HUES6 (cell line): ENCODE measurements around the gene DLK1.

Experiments
- H3K27ac ChIP-seq: 2 replicates; pipeline ENCODE4 v1.7.0; 2013; ENCODE audit warnings: low read depth, mild to moderate bottlenecking, low read length, inconsistent platforms
- H3K27me3 ChIP-seq: 2 replicates; pipeline ENCODE4 v1.6.1; 2013; ENCODE audit warnings: low read length; ENCODE audit not compliant: control insufficient read depth, insufficient read depth
- H3K36me3 ChIP-seq: 2 replicates; pipeline ENCODE4 v1.6.1; 2013; ENCODE audit warnings: low read length; ENCODE audit not compliant: control insufficient read depth, insufficient read depth
- H3K4me1 ChIP-seq: 2 replicates; pipeline ENCODE4 v1.6.1; 2013; ENCODE audit warnings: low read length; ENCODE audit not compliant: control insufficient read depth, insufficient read depth
- H3K4me3 ChIP-seq: 2 replicates; pipeline ENCODE4 v1.5.1; 2013; ENCODE audit warnings: low read depth, low read length
- H3K9ac ChIP-seq: one replicate; pipeline ENCODE4 v1.6.1; 2013; ENCODE audit warnings: mild to moderate bottlenecking, low read length
- H3K9me3 ChIP-seq: 2 replicates; pipeline ENCODE4 v1.6.1; 2013; ENCODE audit warnings: low read depth, low read length; ENCODE audit not compliant: control insufficient read depth, insufficient read depth

DLK1 gene

DNA sequence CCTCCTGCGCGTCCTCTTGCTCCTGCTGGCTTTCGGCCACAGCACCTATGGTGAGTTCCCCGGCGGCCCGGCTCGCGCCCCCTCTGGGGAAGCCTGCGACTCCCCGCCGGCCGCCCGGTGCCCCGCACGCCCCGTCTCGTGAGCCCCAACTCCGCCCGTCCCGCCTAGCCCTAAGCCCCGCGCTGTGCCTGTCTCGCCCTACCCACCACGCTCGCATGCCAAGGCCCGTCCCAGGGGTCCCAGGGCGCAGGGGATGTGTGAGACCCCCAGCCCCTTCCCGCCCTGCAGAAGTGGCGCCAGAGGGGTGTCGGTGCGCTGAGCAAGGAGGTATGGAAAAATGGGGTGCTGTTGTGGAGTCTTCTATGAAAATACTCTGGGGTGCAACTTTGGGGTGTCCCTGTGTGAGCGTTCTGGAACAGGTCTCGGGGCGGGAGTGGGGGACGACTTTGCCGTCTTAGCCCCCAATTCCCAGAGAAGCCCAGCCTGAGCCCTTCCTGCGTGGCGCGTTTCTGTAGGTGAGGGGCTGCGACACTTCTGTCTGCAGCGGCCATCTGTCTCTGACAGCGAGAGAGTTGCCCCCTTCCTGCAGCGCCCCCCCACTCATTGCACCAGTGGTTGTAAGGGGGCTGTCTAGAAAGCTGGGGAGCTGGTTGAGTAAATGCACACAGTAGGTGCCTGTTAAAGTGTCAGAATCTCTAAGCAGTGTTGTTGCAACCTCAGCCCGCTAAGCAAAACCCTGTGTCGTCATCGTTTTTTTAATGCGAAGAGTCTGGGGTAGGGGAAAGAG is 587 bp downstream of the DLK1 start:
- H3K27ac ChIP-seq = no peak overlapping the region
- H3K9me3 ChIP-seq = no peaks in the 10 kb centered on the region
- H3K36me3 ChIP-seq = no peaks in the 10 kb centered on the region
- H3K4me1 ChIP-seq = peaks cover 17% of the 10 kb centered on the region
- H3K9ac ChIP-seq = no peak overlapping the region
- peak overlapping the region; percentile 61 for H3K4me3 ChIP-seq
- peaks cover 81% of the 10 kb centered on the region for H3K27me3 ChIP-seq

DNA sequence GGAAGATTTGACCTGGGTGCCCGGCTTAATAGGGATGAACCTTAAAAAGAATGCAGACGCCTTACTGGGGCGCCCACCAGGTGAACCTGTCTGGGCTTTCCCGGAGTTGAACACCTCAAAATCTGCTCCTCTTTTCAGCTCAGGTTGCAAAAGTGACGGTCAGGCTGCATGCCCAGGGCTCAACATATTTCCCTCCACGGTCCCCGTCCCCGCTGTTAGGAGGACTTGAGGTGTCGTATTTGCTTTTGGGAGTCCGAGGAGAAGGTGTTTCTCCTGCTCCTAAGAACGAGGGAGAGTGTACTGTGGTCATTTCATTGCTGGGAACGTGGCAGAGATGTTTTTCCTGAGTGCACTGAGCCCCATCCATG is 1.2 kb downstream of the DLK1 start:
- H3K9me3 ChIP-seq = no peaks in the 10 kb centered on the region
- H3K27me3 ChIP-seq = peaks cover 75% of the 10 kb centered on the region
- H3K9ac ChIP-seq = no peak overlapping the region
- H3K4me1 ChIP-seq = peaks cover 15% of the 10 kb centered on the region
- H3K27ac ChIP-seq = no peak overlapping the region
- no peak overlapping the region for H3K4me3 ChIP-seq
- H3K36me3 ChIP-seq = no peaks in the 10 kb centered on the region

DNA sequence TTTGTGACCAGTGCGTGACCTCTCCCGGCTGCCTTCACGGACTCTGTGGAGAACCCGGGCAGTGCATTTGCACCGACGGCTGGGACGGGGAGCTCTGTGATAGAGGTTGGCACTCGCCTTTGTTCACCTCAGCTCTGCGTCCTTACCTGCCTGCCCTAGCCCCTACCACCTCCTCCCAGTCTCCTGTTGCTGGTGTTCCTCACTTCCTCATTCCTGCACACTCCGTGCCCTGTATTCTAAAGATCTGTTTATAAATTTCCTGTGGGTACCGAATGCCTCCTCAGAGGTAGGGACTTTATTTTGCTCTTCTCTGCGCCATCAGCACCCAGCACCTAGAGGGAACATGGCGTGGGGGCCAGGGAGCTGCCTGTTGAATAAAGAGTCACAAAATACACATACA is 2.3 kb downstream of the DLK1 start:
- peaks cover 10% of the 10 kb centered on the region for H3K4me1 ChIP-seq
- H3K4me3 ChIP-seq = no peak overlapping the region
- H3K36me3 ChIP-seq = no peaks in the 10 kb centered on the region
- no peak overlapping the region for H3K27ac ChIP-seq
- H3K9ac ChIP-seq = no peak overlapping the region
- H3K9me3 ChIP-seq = no peaks in the 10 kb centered on the region
- H3K27me3 ChIP-seq = peaks cover 65% of the 10 kb centered on the region

DNA sequence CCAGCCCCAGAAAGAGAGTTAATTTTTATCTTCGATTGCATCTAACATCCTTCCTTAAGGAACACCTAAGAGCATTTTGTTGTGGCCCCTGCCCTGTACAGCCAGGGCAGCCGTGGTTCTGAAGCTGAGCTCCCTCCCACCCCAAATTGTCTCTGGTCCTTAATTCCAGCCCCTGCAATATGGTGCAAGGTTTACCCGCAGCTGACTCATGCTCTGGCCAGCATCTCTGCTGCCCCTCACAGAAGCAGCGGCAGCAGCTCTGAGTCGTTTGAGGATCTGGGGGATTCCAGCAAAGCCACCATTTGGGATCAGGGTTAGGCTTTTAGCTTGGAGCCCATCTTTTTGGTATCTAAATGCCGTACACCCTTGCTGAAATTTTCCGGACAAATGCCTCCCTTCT is 3.3 kb downstream of the DLK1 start:
- H3K27ac ChIP-seq = no peak overlapping the region
- no peaks in the 10 kb centered on the region for H3K36me3 ChIP-seq
- no peak overlapping the region for H3K9ac ChIP-seq
- no peak overlapping the region for H3K4me3 ChIP-seq
- H3K9me3 ChIP-seq = no peaks in the 10 kb centered on the region
- H3K27me3 ChIP-seq = peaks cover 55% of the 10 kb centered on the region
- H3K4me1 ChIP-seq = peaks cover 10% of the 10 kb centered on the region

DNA sequence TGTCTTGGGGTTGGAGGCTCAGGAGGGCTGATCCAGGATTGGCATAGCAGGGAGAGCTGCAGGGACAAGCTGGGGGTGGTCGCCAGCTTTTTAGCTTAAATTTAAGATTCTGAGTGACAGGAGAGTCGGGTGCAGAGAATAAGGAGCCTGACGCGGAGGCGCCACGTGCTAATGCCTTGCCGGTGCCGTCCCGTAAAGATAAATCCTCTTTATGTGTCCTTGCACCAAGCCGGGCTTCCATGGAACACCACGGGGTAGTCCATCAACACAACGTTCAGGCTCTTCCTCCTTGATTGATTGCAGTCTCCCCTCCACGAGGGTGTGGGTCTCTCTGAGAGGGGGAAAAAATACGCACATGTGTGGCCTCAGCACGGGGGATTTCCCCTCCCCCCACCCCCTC is 3.9 kb downstream of the DLK1 start:
- no peaks in the 10 kb centered on the region for H3K9me3 ChIP-seq
- no peak overlapping the region for H3K4me3 ChIP-seq
- peaks cover 49% of the 10 kb centered on the region for H3K27me3 ChIP-seq
- H3K4me1 ChIP-seq = peaks cover 10% of the 10 kb centered on the region
- H3K9ac ChIP-seq = no peak overlapping the region
- no peak overlapping the region for H3K27ac ChIP-seq
- no peaks in the 10 kb centered on the region for H3K36me3 ChIP-seq

DNA sequence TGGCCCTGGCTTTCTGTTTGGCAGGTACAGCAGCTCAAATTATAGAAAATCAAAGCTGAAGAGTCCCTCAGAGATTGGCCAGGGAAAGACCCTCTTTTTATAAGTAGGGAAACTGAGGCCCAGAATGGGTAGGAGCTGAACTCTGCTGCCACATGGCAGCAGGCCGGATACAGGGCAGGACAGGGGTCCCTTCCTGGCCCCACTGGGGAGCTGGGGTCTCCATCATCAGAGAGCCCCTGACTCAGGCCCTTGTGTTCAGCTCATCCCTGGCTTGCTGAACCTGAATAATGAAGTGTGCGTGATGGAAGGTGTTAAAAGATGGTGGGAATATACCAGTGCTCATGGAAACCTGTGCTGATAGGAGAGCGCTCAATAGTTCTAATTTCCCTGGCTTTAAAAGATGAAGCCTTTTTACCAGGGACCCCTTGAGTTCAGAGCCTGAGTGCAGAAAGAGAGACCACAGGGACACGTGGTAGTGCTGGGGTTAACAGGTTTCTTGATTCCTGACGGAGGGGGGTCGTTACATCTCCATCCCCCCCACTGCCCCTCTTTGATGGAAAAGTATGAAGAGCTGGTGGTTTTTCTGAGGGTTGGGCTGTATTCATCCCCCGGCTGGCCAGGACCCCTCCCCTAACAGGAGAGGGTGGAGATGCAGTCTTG is 4.4 kb downstream of the DLK1 start:
- no peak overlapping the region for H3K27ac ChIP-seq
- peaks cover 44% of the 10 kb centered on the region for H3K27me3 ChIP-seq
- no peak overlapping the region for H3K4me3 ChIP-seq
- no peaks in the 10 kb centered on the region for H3K36me3 ChIP-seq
- H3K9ac ChIP-seq = no peak overlapping the region
- no peaks in the 10 kb centered on the region for H3K9me3 ChIP-seq
- peaks cover 10% of the 10 kb centered on the region for H3K4me1 ChIP-seq

DNA sequence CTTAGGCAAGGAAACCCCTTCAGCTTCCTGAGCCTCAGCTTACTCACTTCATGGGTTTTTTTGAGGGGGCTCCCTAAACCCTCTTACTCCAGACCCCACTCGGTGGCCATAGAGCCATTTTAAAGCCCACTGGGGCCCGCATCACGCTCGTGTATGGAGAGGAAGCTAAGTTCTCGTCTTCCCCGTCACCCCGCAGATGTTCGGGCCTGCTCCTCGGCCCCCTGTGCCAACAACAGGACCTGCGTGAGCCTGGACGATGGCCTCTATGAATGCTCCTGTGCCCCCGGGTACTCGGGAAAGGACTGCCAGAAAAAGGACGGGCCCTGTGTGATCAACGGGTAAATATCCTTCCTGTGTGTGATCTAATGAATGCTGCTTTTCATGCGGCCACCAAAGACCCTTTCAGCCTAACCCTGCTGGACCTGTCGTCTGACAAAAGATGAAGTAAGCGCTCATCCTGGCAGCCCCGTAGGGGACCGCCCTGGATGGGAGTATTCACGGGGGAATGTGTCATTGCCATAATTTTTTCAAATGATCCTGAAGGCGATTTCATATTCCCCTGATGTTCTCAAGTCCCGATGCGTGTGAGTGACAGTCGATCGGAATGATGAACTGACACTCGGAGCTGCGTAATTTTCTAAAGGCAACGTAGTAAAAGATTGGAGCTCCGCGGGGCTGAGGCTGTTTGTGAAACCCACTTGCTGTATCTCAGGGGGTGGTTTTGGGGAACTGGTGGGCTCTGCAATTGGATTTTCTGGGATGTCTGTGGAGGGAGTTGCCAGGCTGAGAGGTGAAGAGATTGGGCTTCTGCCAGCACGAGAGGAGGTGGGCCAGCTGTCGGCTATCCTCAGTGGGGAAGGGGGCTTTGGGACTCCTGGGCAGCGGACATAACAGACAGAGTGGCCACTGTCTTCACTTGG is 5.4 kb downstream of the DLK1 start:
- Histone ChIP-seq H3K36me3 (no peaks in the 10 kb centered on the region), H3K9me3 (no peaks in the 10 kb centered on the region), H3K27me3 (peaks cover 35% of the 10 kb centered on the region), H3K4me3 (no peak overlapping the region), H3K9ac (no peak overlapping the region), H3K4me1 (peaks cover 10% of the 10 kb centered on the region), H3K27ac (no peak overlapping the region)

DNA sequence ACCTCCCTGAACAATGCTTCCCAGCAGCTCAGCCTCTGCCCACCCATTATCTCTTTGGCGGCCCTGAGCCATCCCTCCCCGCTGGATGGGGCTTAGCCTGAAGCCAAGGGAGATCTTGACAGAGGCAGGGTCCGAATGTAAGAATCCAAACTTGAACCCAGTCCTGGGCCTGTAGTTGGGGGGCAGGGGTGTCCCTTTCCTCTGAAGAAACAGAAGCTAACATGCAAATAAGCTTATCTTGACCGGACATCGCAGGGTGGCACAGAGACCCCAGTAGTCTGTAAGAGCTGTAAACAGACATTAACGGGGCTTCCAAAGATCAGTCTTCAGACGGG is 6.0 kb downstream of the DLK1 start:
- Histone ChIP-seq H3K4me3 (no peak overlapping the region), H3K36me3 (no peaks in the 10 kb centered on the region), H3K4me1 (peaks cover 4% of the 10 kb centered on the region; the same call in 1 of the 2 replicates), H3K9me3 (no peaks in the 10 kb centered on the region), H3K27me3 (peaks cover 29% of the 10 kb centered on the region), H3K9ac (no peak overlapping the region), H3K27ac (no peak overlapping the region)

DNA sequence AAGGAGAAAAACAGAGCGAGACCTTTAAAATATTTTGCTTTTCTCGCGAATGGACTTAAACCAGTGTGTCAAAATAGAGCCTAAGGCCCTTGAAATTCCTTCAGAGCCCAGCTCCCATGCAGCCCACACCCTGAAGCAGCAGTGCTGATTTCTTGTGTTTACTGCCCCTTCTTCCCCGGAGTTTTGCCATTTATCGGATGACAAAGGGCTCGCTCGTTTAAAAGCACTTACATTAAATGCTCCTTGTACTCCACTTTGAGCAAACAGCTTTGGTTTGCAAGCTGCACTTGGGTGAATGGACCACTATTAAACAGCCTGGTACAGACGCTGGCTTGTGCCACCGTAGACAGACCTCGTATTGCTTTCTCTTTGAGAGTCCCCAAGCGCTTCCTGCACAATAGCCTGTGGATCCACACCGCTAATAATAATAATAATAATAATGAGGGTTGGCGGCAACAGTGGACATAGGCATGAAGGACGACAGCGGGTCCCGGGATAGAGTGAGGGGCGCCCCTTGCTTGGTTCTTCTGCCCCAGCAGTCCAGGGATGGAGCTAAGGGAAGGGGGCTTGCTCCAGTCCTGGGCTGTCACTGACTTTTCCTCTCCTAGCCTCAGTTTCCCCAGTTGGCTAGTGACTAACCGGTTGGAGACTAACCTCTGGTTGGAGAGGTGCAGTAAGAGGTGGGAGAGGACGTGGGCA is 6.6 kb downstream of the DLK1 start:
- Histone ChIP-seq H3K27me3 (peaks cover 23% of the 10 kb centered on the region), H3K4me1 (peaks cover 4% of the 10 kb centered on the region; the same call in 1 of the 2 replicates)

DNA sequence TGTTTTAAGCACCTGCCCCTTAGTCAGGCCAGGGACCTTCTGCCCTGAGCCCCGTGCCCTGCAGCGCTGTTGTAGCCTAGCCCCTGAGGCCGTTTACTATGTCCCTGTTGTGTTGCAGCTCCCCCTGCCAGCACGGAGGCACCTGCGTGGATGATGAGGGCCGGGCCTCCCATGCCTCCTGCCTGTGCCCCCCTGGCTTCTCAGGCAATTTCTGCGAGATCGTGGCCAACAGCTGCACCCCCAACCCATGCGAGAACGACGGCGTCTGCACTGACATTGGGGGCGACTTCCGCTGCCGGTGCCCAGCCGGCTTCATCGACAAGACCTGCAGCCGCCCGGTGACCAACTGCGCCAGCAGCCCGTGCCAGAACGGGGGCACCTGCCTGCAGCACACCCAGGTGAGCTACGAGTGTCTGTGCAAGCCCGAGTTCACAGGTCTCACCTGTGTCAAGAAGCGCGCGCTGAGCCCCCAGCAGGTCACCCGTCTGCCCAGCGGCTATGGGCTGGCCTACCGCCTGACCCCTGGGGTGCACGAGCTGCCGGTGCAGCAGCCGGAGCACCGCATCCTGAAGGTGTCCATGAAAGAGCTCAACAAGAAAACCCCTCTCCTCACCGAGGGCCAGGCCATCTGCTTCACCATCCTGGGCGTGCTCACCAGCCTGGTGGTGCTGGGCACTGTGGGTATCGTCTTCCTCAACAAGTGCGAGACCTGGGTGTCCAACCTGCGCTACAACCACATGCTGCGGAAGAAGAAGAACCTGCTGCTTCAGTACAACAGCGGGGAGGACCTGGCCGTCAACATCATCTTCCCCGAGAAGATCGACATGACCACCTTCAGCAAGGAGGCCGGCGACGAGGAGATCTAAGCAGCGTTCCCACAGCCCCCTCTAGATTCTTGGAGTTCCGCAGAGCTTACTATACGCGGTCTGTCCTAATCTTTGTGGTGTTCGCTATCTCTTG is 7.6 kb downstream of the DLK1 start:
- H3K36me3 ChIP-seq = no peaks in the 10 kb centered on the region
- H3K9me3 ChIP-seq = no peaks in the 10 kb centered on the region
- H3K9ac ChIP-seq = no peak overlapping the region
- no peak overlapping the region for H3K27ac ChIP-seq
- H3K27me3 ChIP-seq = peaks cover 14% of the 10 kb centered on the region
- H3K4me1 ChIP-seq = peaks cover 4% of the 10 kb centered on the region; the same call in 1 of the 2 replicates
- H3K4me3 ChIP-seq = no peak overlapping the region

More for the DNA sequence above, 6.6 kb downstream of the DLK1 start:
- Histone ChIP-seq H3K9ac (no peak overlapping the region), H3K27ac (no peak overlapping the region), H3K36me3 (no peaks in the 10 kb centered on the region), H3K9me3 (no peaks in the 10 kb centered on the region), H3K4me3 (no peak overlapping the region)
